Measurements from ENCODE around the gene BRSK2.
"Not testable (repeated sequence)": the region's sequence is repeated elsewhere in the genome, so short reads cannot be mapped to it uniquely, and the experiment has no call there.

Gene BRSK2

DNA sequence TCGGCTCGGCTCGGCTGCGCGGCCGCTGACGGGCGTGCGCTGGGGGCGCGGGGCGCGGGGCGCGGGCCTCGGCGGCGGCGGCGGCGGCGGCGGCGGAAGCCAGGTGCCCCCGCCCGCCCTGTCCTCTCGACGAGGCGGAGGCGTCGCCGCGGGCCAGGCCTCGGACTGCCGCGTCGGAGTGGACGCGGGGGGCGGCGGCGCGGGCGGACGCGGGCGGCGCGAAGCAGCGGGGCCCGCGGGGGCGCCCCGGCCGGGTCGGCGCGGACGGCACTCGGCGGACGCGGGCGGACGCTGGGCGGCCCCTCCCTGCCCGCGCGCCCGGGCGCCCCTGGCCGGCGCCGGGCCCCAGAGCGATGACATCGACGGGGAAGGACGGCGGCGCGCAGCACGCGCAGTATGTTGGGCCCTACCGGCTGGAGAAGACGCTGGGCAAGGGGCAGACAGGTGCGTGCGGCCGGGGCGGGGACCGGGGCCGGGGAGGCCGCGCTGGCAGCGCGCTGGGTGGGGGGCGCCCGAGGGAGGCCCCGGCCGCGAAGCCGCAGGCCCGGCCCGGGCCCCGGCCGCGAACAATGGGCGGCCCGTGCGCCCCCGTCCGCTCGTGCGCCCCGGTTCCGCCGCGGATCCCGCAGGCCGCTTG, at the start of gene BRSK2:
Gene BRSK2, plus strand, starts transcription at position 3 of the 637 bp plus-strand sequence. Its CDS starts 351 bp downstream, at position 354.
- DNase-seq = no peak

DNA sequence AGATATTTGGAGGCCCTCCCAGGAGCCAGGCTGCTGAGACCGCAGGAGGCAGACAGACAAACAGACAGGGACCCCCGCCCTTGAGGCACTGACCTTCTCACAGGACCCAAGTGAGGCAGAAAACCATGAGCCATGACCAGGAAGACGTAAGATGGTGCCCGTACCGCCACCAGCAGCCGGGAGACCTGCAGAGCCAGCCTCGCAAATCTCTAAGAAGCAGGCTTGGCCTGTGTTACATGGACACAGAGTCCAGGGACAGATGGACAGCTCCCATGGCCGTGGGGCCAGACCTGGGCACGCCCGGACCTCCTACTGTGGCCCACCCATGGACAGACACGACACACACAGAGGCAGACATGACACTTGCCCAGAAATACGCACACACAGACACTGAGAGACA, 49.6 kb upstream of the BRSK2 start:
- no peak for DNase-seq

DNA sequence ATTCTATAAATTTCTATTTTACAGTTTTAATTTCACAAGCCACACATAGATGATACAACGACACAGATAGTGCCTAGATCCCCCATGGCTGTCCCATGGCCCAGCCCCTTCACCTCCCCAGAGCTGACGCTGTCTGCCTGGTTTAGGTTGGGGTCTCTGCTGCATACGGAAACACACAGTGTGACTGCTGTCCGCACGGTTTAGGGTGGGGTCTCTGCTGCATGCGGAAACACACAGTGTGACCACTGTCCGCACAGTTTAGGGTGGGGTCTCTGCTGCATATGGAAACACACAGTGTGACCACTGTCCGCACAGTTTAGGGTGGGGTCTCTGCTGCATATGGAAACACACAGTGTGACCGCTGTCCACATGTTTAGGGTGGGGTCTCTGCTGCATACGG, 48.5 kb upstream of the BRSK2 start:
- DNase-seq = not testable (repeated sequence)

DNA sequence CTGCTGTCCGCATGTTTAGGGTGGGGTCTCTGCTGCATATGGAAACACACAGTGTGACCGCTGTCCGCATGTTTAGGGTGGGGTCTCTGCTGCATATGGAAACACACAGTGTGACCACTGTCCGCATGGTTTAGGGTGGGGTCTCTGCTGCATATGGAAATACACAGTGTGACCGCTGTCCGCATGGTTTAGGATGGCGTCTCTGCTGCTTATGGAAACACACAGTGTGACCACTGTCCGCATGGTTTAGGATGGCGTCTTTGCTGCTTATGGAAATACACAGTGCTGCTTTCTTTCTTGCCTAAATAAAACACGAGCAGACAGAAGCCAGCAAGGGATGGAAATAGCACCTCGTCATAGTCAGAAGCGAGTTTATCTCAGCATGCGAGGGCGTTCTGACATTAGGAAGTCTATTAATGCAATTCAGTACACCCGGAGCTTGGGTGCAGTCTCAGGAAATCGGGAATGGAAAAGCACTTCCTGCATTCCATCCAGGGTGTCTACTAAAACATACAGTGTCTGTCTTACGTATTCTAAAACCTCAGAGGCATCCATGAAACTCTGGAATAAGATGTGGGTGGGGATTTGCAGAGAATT, 47.7 kb upstream of the BRSK2 start:
- peak; percentile 27 for DNase-seq

DNA sequence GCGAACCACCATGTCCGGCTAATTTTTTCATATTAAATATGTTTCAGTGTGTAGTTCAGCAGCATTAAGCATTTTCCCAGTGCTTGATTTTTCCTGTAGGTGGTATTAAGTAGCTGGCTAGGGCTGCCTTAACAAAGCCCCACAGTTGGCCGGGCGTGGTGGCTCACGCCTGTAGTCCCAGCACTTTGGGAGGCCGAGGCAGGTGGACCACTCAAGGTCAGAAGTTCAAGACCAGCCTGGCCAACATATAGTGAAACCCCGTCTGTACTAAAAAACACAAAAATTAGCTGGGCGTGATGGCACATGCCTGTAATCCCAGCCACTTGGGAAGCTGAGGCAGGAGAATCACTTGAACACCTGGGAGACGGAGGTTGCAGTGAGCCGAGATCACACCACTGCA, 46.8 kb upstream of the BRSK2 start:
- no peak for DNase-seq

DNA sequence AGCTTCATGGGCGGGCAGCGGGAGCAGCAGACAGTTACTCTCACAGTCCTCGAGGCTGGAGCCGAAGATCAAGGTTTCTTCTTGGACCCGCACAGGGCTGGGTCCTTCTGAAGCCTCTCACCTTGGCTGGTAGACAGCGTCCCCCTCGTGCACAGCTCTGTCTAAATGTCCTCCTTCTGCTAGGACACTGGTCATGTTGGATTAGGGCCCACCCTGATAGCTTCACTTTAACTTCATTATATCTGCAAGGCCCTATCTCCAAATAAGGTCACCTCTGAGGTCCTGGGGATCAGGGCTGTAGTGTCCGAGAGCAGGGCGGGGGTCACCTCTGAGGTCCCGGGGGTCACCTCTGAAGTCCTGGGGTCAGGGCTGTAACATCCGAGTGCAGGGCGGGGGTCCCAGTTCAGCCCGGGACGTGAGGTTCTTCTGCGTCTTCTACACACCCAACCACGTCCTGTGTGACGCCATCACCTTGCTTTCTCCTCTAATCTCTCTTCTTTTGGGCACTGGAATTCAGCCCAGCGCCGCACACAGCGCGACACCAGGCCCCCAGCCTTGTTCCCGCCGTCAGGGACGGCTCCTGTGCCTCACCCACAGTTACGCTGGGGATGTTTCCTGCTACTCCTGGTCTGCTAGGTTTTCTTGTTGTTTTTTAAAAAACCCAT, 46.2 kb upstream of the BRSK2 start:
- no peak for DNase-seq

DNA sequence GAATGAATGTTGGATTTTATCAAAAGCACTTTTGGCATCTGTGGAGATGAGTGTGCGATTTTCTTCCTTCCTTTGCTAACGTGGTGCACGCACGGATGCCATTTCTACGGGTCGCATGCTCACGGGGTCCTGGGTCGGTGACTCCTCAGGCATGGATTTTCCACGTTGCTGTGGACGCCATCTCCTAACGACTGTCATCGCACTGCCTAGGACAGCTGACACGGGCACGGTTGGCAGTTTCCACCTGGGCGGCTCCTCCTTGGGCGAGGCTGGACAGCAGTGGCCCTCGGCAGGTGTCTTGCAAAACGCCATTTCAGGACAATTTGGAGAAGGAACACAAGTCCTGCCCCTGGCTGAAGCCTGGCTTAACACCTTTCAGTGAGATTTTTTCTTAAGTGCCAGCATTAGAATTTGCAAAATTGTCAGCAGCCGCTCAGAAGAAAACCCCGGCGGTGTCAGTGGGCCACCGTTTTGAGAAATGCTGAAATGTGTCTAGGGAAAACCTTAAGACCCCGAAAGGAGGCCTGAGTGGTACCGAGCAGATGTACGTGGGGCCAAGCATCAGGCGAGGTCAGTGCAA, 45.6 kb upstream of the BRSK2 start:
- DNase-seq = no peak

DNA sequence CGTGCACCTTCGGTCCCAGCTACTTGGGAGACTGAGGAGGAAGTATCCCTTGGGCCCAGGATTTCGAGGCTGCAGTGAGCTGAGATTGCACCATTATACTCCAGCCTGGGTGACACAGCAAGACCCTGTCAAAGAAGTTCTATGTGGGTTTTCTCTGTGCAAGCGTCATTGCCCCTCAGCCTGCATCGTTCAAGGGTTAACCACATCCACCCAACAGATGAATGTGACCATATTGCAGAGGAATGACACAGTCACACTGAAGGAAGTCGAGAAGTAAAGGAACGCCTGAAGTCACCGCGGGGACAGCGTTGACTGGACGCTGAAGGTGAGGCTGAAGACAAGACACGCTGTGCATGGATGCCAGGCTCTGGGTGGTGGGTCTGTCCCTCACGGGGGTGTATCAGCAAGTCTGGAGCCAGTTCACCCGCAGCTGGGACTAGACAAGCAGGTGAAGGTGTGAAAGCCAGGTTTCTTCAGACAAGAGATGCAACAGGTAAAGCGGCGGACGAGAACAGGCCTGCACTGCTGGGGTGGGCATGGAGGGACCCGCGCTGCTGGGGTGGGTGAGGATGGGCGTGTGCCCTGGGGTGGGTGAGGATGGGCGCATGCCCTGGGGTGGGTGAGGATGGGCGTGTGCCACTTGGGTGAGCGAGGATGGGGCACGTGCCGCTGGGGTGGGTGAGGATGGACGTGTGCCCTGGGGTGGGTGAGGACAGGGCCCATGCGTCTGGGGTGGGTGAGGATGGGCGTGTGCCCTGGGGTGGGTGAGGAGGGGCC, 43.8 kb upstream of the BRSK2 start:
- DNase-seq = no peak

DNA sequence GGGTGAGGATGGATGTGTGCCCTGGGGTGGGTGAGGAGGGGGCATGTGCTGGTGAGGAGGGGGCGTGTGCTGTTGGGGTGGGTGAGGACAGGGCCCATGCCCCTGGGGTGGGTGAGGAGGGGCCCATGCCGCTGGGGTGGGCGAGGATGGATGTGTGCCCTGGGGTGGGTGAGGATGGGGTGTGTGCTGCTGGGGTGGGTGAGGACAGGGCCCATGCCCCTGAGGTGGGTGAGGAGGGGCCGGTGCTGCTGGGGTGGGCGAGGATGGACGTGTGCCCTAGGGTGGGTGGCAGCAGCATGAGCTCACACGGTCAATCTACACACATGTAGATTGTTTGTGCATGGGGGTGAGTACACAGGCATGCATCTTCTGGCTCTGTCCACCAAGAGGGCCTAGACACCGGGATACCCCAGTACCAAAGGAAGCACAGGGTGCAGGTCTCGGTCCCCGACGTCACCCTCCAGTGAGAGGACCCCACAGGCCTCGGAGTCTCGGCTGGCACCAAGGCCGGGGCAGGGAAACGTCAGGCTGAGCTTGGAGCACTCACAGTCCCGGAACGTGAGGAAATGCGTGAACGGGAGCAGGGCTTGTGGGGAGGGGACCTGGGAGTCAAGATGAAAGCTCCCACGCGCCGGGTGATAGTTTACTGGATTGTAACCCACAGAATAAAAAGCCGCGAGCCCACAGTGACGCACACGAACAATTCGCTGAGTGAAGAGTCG, 42.9 kb upstream of the BRSK2 start:
- no peak for DNase-seq

DNA sequence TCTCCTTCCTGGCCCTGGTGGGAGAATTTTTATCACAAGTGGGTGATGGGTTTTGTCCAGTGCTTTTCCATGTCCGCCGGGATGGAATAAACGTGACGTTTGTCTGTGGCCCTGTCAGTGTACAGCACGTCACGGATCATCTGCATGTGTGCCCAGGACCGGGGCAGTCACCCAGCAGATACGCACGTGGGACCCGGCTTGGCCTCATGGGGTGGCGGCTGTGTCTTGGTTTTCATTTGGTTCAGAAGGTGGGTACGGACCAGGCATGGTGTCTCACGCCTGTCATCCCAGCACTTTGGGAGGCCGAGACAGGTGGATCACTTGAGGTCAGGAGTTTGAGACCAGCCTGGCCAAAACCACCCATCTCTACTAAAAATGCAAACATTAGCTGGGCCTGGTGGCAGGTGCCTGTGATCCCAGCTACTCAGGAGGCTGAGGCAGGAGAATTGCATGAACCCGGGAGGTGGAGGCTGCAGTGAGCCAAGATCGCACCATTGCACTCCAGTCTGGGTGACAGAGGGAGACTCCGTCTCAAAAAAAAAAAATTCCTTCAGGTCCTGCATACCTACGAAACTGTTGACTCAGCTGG, 42.2 kb upstream of the BRSK2 start:
- not testable (repeated sequence) for DNase-seq

DNA sequence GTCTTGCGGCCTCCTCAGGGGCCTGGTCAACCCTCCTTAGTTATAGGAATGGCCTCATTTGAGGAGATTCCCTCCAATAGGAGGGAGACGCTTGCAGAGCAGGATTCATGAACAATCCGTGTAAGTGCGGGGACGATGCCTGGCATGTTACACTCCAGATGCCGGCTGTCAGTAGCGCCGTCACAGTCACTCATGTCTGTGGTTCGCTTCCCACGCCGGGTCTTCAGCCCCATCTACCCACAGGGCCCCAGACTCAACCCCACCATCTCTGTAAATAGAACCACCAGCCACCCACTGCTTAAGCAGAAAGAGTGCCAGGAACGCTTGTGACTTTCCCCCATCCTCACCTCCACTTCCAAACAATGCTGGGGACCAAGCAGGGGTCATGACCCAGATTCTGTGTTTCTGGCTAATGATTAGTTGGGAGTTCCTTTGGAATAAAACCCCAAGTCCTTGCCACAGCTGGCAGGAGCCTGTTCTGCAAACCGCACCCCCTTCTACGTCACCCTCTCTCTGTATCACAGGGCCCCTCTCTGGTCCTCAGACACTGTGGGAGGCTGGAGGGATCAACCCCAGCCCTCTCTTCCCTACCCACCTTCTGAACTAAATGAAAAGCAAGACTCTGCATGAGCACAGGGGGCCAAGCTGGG, 41.5 kb upstream of the BRSK2 start:
- no peak for DNase-seq

DNA sequence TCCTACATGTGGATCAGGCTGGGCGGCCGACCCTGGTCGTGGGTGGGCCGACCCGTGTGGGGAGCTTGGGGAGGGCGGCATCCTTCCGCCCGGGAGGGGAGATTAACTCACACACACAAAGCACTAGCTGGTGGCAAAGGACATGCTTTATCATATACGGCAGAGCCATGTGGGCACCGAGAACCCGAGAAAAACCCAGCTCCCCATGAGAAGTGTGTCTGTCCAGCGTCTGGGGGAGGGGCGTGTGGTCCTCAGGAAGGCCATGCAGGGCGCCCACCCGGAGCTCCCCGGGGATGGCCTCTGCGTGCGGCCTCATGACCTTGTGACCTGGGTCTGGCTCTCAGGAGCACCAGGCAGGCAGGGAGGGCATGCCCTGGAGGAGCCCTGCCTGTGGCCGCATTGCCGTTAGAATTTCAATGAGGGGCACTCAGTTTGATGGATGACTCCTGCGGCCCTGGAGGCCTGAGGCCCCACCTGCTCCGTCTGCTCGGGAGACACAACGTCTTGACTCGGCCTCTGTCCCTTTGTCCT, 40.9 kb upstream of the BRSK2 start:
- no peak for DNase-seq

DNA sequence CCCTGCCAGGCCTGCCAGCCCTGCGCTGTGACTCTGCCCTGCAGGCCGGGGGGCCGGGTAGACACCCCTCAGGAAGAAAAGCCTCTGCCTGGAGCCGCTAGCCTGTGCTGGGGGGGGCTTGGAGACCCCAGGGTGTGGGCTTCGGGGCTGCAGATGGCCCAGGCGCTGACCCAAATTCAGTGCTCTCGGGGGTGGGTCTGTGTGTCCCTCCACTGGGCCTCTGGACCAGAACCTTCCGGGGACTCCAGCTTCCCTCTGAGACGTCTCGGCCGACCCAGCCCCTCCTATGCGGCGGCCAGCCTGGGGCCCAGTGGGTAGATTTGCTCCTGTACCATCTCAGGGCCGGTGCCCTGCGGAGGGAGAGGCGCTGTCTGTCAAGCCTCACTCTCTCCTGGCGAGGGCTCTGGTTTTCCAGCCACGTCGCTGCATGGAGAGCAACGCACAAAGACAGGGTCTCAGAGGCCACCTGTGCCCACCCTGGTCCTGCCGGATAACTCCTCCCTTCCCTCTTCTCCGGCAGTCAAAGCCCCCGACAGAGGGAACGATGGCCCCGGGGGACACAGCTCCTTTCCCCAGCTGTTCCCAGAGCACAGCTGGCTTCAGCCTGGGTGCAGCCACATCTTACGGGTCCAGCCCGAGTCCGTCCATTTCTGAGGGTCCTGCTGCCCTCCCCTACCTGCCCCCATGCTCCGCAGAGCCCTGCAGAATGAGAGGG, 40.2 kb upstream of the BRSK2 start:
- DNase-seq = no peak

DNA sequence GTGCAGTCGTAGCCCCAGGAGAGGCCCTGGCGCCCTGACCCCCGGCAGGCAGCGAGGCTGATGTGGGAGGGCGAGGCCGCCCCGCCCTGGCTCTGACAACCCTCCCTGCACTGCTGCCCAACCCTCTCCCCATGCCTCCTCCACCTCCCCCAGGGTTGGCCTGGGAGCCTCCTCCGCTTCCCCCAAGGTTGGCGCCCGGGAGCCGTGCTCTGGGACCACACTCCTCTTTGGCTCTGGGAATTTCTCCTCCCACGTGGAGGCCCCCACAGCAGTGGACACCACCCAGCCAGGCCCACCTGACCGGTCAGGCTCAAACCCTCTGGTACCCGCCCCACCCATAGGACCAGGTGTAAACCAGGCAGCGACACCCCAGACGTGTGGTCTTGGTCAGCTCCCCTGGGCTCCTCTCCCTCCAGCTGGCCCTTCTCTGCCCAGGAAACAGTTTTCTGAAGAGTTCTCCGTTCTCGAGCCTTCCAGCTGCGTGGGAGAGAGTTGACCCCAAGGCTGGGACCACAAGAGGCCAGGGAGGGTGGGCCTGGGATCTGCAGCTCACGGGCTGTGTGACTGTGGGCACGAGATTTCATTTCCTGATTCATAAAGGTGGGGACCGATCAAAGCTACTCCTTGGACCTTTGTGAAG, 39.5 kb upstream of the BRSK2 start:
- DNase-seq = no peak

DNA sequence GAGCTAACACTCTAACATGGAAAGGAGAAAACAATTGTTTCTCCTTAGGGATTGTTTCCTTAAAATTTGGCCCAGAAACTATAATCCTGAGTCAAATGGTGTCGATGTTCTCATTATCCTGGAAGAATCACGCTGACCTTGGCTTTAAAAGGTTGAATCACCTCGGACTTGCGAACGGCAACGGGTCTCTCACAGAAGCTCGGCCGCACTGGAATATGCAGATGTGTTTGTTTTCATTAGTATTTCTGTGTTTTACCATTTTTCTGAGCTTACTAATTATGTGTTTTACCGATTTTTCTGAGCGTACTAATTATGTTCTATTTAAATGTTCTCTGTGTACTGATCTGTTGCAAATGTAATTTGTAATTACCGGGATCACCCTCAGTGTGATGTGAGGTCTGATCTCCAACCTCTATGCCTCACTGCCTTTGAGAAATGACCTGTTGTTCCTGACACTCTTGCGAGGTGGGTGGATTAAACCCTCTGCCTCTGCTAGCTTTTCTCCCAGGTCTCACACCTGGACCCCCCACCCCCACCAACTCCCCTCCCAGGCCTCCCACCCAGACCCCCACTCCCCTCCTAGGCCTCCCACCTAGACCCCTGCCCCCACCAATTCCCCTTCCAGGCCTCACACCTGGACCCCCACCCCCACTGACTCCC, 38.3 kb upstream of the BRSK2 start:
- no peak for DNase-seq

DNA sequence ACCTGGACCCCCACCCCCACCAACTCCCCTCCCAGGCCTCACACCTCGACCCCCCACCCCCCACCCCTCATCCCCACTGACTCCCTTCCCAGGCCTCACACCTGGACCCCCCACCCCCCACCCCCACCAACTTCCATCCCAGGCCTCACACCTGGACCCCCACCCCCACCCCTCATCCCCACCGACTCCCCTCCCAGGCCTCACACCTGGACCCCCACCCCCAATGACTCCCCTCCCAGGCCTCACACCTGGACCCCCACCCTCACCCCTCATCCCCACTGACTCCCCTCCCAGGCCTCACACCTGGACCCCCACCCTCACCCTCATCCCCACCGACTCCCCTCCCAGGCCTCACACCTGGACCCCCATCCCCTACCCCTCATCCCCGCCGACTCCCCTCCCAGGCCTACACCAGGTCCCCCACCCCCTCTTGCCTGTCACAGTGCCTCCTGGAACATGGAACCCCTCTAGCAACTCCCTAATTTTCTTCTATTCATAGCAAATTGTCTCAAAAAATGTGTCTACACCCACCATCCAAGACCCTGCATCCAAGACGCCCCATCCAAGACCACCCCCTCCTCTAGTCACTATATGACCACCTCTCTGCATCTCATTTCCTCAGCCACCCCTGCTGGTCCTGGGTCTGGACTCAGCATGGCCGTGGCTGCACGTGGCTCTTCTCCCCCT, 36.9 kb upstream of the BRSK2 start:
- DNase-seq = no peak

DNA sequence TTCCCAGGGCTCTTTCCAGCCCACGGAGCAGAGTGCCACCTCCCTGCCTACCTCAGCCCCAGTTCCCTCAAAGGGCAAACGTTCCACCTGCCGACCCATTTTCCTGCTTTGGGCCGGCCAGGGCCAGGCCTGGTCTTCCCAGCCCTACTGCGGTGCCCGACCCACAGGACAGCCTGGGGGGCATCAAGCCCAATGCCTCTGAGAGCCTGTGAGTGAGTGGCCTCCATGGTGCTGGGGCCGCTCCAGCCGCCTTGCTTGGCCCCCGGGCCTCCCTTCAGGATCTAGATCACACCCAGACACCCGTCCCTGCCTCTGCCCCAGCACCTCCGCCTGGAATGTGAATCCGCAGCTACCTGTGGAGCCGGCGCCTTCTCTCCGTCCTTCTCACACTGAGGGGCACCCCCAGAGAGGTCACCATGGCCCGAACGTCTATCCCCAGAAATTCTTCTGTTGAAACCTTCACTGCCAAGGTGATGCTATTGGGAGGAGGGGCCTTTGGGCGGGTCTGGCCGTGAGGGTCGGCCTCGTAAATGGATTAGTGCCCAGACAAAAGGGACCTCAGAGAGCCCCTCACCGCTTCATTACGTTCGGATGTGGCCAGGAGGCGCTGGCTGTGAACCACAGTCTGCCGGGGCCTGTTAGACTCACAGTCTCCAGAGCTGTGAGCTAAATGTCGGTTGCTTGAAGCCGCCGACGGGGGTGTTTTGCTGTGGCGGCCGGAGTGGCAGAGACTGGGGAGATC, 36.2 kb upstream of the BRSK2 start:
- no peak for DNase-seq
